Activated CD8-positive, alpha-beta memory T cell treated with anti-CD3 and anti-CD28 coated beads, Interleukin-2, amount 50 U/mL, for 24 hours (primary cell): ENCODE measurements around the gene SYNJ2.

Experiments
- DNase-seq: peaks from one replicate; pipeline ENCODE4 v3.0.0-alpha.2; 2020; ENCODE audit errors: extremely low read depth

Gene SYNJ2

DNA sequence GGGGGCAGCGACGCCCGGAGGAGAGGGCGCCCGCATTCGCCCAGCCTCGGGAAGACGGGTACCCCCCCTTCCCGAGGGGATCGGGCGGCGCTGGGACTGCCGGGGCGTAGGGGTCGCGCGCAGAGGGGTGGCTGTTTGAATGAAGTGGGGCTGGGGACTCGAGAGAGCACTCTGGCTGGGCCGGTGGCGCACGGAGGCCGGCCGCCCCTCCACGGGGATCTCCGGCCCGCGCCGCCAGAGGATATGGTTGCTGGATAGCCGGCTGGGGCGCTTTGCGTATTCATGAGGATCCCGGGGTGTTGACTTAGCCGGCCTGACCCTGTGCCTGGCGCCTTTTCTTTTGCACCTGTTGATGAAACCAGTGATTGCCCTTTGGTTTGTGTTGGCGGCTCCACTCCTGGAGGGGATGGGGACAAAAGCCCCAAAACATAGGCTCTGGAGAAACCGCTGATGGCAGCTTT lies 469 bp downstream of the SYNJ2 start:
- DNase-seq, result no peak

GRCh38 chr6:157982563-157983405 lies 1.1 kb downstream of the SYNJ2 start:
- DNase-seq, result no peak

GRCh38 chr6:157983406-157984119 lies 1.9 kb downstream of the SYNJ2 start:
- no peak for DNase-seq

GRCh38 chr6:157984128-157984527 lies 2.5 kb downstream of the SYNJ2 start:
- DNase-seq, result no peak

DNA sequence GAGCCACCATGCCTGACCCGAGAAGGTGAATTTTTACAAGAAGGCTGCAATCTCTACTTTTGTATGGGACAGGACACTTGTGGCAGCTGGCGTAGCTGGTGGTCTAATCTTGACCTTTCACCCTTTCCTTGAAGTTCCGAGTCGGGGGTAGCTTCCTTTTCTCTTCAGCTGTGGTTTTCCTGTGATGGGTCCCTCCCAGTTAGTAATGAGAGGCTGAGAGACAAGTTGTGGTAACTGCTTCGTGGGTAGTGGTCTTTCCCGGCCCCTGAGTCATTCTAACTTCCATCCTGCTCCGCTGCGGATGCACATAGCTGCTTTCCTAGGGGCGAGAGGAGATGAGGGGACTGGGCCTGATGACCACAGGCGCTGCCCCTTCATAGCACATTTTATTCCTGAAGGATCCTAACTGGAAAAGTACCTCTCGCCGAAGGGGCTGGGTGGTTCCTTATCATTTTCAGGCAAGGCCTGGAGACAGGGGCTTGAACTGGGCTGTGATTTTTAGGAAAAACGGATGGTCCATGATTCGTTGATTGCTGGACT lies 3.1 kb downstream of the SYNJ2 start:
- DNase-seq, result no peak

GRCh38 chr6:157985378-157986155 lies 3.9 kb downstream of the SYNJ2 start:
- no peak for DNase-seq

- DNase-seq, result no peak
Measured at GRCh38 chr6:157987788-157988699, 6.4 kb downstream of the SYNJ2 start.

- DNase-seq, result no peak
Measured at GRCh38 chr6:157988700-157989063, 7.0 kb downstream of the SYNJ2 start.

GRCh38 chr6:157989541-157990289 lies 8.1 kb downstream of the SYNJ2 start:
- no peak for DNase-seq

DNA sequence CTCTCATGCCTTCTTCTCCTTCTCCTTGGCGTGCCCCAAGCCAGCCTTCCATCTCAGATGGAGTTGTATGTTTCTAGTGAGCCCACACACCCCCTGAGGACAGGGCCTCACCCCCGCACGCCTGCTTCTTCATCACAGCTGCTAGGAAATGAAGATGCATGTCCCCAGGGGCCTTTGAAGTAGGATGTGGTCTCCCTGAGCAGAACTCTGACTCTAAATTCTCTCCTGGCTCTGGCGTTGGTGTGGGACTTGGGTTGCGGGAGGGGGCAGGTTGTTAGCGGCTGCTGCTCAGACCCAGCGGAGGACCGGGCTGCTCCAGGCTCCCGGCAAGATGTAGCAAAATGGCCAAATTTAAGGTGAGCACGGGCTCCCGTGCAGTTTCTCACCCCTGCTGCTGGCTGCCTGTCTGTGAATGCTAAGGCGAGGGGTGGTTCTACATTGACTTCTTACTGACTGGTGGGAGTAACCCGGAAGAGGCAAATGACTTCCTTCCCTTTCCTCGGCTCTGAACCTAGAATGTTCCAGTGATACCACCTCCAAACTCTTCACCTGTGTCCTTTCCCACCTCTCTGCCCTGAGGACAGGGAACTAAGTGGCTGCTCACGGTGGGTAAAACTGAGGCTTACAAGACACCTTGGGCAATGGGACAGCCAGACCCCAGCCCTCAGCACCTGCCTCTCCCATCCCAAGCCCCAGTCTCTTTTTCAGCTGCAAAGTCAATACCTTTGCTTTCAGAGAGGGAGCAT lies 8.8 kb downstream of the SYNJ2 start:
- DNase-seq, result no peak

GRCh38 chr6:157991067-157991432 lies 9.4 kb downstream of the SYNJ2 start:
- no peak for DNase-seq

- DNase-seq, result no peak
Measured at GRCh38 chr6:157993076-157993475, 11.4 kb downstream of the SYNJ2 start.

DNA sequence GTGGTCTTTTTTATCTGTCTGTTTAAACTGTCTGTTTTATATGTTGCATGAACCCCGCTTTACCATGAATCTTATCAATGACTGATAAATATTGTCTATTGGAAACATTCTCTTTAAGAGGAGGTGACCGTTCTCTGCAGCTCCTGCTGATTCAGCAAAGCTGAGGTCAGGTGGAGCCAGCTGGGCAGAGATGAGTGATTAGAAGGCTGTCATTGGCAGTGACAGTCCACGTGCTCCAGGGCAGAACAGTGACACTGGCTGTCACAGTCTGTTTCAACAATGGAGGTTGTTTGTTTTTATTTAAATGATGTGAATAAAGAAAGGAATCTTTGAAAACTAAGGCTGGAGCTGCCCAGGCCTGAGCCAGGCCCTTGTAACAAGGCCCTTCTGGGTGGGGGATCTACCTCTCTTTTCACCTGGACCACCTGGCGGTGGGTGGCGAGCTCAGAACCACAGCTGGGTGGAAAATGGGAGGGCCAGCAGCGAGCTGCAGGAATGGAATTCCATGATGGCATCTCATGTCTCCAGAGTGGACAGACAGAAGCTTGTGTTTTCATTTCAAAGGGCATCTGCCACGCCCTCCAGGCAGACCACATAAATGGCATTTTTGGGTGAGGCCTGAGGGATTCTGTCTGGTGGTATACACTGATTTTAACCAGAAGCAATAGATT lies 12.6 kb downstream of the SYNJ2 start:
- no peak for DNase-seq

- no peak for DNase-seq
Measured at GRCh38 chr6:157995458-157995857, 13.8 kb downstream of the SYNJ2 start.

DNA sequence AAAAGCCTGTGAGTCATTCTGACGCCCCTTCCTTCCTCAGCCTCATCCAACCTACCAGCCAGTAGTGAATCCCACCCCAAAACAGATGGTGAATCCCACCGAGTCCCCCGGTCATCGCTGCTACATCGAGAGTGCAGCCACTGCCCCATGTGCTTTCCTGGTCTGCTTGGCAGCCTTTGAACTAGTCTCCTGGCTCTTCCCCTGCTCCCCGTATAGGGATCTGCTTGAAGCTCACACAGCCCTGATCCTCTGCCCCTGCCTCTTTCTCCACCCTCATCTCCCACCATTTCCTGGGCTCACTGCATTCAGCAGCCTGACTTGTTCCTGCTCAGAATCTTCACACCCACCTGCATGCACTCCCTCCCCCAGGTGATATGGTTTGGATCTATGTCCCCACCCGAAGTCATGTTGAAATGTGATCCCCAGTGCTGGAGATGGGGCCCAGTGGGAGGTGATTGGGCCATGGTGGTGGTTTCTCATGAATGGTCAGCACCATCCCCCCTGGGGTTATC lies 14.6 kb downstream of the SYNJ2 start:
- no peak for DNase-seq

GRCh38 chr6:157996918-157997702 lies 15.4 kb downstream of the SYNJ2 start:
- no peak for DNase-seq

DNA sequence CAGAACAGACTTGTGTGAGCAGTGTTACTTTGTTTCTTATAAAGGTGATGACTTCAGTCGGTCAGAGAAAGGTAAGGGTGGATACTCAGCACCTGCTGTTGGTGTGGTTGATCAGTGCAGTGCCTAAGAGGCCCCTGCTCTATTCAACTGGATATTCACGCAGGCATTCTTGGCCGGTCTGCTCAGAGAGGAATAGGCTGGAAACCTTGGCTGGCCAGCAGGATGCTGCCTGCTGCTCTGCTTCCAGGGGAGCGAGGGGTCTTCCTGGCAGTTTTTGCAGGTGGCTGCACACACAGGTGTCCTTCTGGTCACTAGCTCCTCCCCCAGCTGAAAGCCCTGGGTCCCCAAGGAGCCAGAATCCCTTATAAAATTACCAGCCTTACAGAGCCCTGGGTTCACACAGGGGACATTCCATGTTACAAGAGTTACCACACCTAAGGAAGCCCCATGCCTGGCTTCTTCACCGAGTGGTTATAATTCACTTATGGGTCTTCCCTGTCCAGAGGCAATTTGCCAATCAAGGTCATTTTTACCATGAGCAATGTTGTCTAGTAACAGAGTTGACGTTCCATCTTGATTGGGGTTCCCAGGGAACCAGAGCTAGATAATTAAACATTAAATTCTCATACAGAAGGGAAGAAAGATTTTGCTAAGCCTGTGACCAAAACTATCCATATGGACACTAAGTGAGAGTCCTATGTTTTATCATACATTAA lies 16.4 kb downstream of the SYNJ2 start:
- no peak for DNase-seq
